Thymus (tissue), 11 donors: ENCODE results near the gene TTC3. TPM values are rescaled to one million over a fixed set of nuclear protein-coding genes. Genes with fewer than 3 reads are reported as not detected.
A peak's percentile ranks its signal among the peaks of the same experiment; 100 is the strongest.

Experiments
- DNase-seq, 9 donors: peaks; one replicate each; pipeline ENCODE4 v3.0.0-alpha.2; 2013; ENCODE audit warnings: low spot score in 9 of 9, low read depth in 6 of 9, missing footprints in 1 of 9
- H3K27ac ChIP-seq, 2 donors: one replicate each; pipeline ENCODE4 v1.5.1; 2013; ENCODE audit warnings: control low read depth in 1 of 2, low read depth in 1 of 2, low read length in 1 of 2, mild to moderate bottlenecking in 1 of 2, moderate library complexity in 1 of 2
- H3K27me3 ChIP-seq, 2 donors: one replicate each; pipeline ENCODE4 v1.5.1; 2013; ENCODE audit warnings: low read length in 1 of 2; ENCODE audit not compliant: control insufficient read depth in 2 of 2, insufficient read depth in 1 of 2
- H3K36me3 ChIP-seq, 2 donors: one replicate each; pipeline ENCODE4 v1.5.1; 2013; ENCODE audit warnings: low read length in 1 of 2, mild to moderate bottlenecking in 1 of 2, moderate library complexity in 1 of 2; ENCODE audit not compliant: control insufficient read depth in 2 of 2, insufficient read depth in 2 of 2
- H3K4me1 ChIP-seq, 2 donors: one replicate each; pipeline ENCODE4 v1.5.1; 2013; ENCODE audit warnings: low read length in 2 of 2; ENCODE audit not compliant: control insufficient read depth in 2 of 2, insufficient read depth in 2 of 2
- H3K4me3 ChIP-seq, 2 donors: one replicate each; pipeline ENCODE4 v1.5.1; 2013; ENCODE audit warnings: low read length in 2 of 2, control low read depth in 1 of 2, mild to moderate bottlenecking in 1 of 2
- H3K9me3 ChIP-seq, 2 donors: one replicate each; pipeline ENCODE4 v1.5.1; 2013; ENCODE audit warnings: low read length in 1 of 2, mild to moderate bottlenecking in 1 of 2; ENCODE audit not compliant: control insufficient read depth in 2 of 2, insufficient read depth in 1 of 2
- WGBS: extraction: QIAGEN DNeasy Blood & Tissue Kit; methylation state at CpG from one replicate; pipeline ENCODE4 v1.1.7; 2013; 5-methylcytosine and 5-hydroxymethylcytosine counted together
- polyA plus RNA-seq: library from polyadenylated mRNA; stranded (reverse); fragments of 200-250 nt; gene quantifications from one replicate; pipeline ENCODE4 v1.2.3, GENCODE V29; 2013
- total RNA-seq: library from RNA; stranded (reverse); fragments of 120-200 nt; gene quantifications from one replicate; pipeline ENCODE4 v1.2.4, GENCODE V29; 2013
- donor health status: healthy.

The TTC3 gene
- total and polyA plus RNA-seq, 2 donors: 37.7 to 80.2 TPM

DNA sequence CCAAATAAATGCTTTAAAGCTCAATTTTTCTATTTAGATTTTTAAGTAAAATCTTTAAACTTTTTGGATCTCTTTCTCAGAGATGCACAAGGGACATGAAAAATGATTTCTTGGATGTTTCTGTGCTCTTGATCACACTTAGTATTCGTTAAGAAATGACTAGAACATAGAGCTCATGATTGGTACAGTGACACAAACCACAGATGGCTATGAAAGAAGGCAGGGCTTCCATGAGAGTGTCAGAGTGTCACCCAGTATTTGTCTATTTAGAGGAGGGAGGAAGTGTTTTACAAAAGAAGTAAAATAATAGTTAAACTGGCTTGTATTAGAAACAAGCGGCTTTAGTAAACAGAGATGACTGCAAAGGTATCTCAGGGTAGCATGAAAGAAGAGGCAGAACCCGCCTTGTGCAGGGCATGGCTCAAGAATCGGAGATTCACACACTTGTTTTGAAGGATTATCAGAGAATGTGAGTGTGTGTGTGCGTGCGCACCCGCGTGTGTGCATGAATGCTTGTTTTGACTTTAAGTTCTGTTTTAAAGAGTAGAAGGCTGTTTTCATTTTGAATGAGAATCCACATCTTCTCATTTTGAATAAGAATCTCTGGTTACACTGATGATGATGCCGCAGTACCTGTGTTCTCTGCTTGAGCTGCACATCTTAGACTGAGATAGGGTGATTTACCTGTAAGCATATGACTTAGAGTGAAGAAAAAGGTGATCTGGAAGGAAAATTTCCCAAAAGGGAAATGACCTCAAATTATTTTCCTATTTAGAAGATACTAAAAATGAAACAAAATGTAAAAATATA, 111.9 kb downstream of the TTC3 start:
- Histone ChIP-seq H3K4me1 (no peaks in the 10 kb centered on the region), H3K27me3 (no peaks in the 10 kb centered on the region), H3K36me3 (peaks cover 9 to 38% of the 10 kb centered on the region in 2 donors), H3K9me3 (no peaks in the 10 kb centered on the region), H3K27ac (no peak overlapping the region), H3K4me3 (no peak overlapping the region)
- DNase-seq: no peak
- WGBS: 97% methylated on average over 9 of the region's 9 CpGs

DNA sequence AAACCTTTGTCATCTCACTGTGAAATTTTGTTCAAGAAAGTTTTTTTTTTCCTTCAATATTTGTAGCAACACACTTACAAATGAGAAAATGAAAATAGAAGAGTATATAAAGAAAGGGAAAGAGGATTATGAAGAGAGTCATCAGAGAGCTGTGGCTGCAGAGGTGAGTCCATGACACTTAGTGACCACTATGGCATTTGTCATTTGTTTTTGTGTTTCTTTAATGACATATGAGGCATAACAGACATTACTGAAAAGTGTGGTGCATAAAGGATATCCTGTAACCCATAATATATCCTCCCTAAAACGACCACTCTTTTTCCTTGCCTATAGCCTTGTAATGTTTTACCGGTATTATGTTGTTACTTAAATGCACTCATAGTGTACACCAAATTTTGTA, 113.9 kb downstream of the TTC3 start:
- H3K27me3 ChIP-seq: no peaks in the 10 kb centered on the region
- H3K4me3 ChIP-seq: no peak overlapping the region
- H3K27ac ChIP-seq: no peak overlapping the region
- no peak for DNase-seq
- 71% methylated on average over 2 of the region's 2 CpGs for WGBS
- H3K36me3 ChIP-seq: peaks cover 6 to 29% of the 10 kb centered on the region in 2 donors
- H3K4me1 ChIP-seq: no peaks in the 10 kb centered on the region
- no peaks in the 10 kb centered on the region for H3K9me3 ChIP-seq

DNA sequence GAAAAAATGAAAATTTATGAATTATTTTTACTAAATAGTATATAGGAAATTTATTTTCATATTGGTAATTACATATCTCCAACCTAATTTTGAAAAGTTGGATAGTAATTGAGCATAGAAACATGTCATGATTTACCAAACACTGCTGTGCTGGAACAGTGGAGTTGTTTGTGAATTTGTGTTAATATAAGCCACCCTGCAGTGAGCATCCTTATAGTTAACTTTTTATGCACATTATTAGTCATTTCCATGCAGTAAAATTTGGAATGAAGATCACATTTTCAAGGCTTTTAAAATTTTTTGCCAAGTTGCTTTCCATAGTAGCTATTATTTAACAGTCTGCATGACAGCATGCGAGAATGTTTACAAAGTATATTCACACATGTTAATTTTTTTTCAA, 115.8 kb downstream of the TTC3 start:
- peaks cover 9 to 31% of the 10 kb centered on the region in 2 donors for H3K36me3 ChIP-seq
- H3K4me1 ChIP-seq: no peaks in the 10 kb centered on the region
- H3K9me3 ChIP-seq: no peaks in the 10 kb centered on the region
- no peaks in the 10 kb centered on the region for H3K27me3 ChIP-seq
- H3K27ac ChIP-seq: no peak overlapping the region
- WGBS: 96% methylated on average over 1 of the region's 1 CpG
- no peak overlapping the region for H3K4me3 ChIP-seq
- DNase-seq: no peak

DNA sequence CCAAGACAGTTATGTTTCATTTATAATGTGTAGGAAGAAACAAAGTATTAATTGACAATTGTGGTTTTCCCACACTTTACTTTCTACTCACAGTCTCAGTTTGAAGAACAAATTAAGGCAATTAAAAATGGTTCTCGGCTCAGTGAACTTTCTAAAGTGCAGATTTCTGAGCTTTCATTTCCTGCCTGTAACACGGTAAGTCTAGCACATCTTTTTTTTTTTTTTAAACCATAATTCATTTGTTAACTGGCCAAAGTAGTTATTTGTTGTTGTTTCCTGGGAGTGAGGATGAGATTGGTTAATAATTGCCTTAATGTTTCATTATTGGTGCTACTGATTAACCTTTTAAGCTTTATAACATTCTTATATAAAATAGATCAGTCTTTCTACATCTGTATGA, 119.0 kb downstream of the TTC3 start:
- no peak for DNase-seq
- Histone ChIP-seq H3K36me3 (peaks cover 29 to 47% of the 10 kb centered on the region in 2 donors), H3K27ac (no peak overlapping the region), H3K9me3 (no peaks in the 10 kb centered on the region), H3K4me1 (no peaks in the 10 kb centered on the region), H3K4me3 (no peak overlapping the region), H3K27me3 (no peaks in the 10 kb centered on the region)
- WGBS: 90% methylated on average over 2 of the region's 2 CpGs

DNA sequence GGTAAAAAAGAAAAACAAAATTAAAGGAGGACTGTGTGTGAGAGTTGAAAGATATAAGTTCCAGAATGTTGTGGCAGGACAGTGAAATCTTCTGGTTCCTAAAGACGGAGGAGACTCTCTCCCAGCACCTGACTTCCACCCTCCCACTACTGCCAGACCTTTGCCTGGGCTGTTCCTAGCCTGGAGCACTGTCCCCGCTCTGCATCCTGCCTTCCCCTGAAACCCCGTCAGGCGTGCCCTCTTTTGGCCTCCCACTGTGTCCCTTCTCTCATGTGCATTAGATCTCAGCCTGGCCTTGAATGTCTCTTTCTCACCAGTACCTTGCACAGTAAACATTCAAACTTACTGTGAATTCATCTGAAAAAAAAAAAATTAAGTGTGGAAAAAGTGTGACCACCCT, 120.0 kb downstream of the TTC3 start:
- no peak for DNase-seq
- Histone ChIP-seq H3K27ac (no peak overlapping the region), H3K4me1 (no peaks in the 10 kb centered on the region), H3K9me3 (no peaks in the 10 kb centered on the region), H3K36me3 (peaks cover 32 to 44% of the 10 kb centered on the region in 2 donors), H3K4me3 (no peak overlapping the region), H3K27me3 (no peaks in the 10 kb centered on the region)
- 74% methylated on average over 4 of the region's 4 CpGs for WGBS

DNA sequence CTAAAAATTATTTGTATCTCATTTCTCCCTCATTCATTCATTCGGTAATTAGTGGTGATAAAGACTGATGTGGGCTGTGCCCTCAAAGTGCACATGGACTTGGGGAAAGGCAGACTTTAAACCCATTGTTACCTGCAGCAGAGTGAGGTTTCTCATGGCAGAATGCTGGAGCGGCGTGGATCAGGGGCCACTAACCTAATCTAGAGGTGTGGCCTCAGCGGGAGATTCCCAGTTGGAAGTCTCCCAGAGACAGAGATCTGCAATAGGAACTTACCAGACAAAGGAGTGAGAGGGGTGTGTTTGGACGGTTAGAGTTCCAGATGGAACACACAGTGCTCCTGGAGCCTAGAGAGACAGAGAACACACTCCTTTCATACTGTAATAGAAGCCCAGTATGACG, 120.6 kb downstream of the TTC3 start:
- Histone ChIP-seq H3K36me3 (peaks cover 35 to 48% of the 10 kb centered on the region in 2 donors), H3K9me3 (no peaks in the 10 kb centered on the region), H3K27ac (no peak overlapping the region), H3K4me3 (no peak overlapping the region), H3K27me3 (no peaks in the 10 kb centered on the region), H3K4me1 (no peaks in the 10 kb centered on the region)
- DNase-seq: no peak
- WGBS: 97% methylated on average over 6 of the region's 6 CpGs

DNA sequence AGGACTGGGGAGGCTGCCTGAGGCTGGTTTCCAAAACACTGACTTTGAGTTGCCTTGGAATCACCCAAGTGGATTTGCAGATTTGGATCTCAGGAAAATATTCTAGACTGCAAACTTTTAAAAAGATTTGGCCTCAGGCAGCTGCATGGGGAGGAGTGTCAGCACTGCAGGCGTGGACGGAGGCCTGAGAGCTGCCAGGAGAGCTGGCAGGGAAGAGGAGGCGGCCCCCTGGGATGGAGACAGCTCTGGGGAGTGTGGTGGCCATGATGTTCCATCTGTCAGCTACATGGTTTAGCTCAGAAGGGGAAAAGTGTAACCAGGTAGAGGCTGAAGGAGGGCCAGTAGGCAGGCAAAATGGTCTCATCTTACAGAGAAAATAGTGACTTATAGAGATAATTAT, 122.0 kb downstream of the TTC3 start:
- 94% methylated on average over 3 of the region's 3 CpGs for WGBS
- no peaks in the 10 kb centered on the region for H3K4me1 ChIP-seq
- H3K27ac ChIP-seq: peak overlapping the region in 1 of 2 donors; percentile 59
- DNase-seq: no peak
- no peak overlapping the region for H3K4me3 ChIP-seq
- H3K27me3 ChIP-seq: no peaks in the 10 kb centered on the region
- H3K9me3 ChIP-seq: no peaks in the 10 kb centered on the region
- peaks cover 42 to 47% of the 10 kb centered on the region in 2 donors for H3K36me3 ChIP-seq

DNA sequence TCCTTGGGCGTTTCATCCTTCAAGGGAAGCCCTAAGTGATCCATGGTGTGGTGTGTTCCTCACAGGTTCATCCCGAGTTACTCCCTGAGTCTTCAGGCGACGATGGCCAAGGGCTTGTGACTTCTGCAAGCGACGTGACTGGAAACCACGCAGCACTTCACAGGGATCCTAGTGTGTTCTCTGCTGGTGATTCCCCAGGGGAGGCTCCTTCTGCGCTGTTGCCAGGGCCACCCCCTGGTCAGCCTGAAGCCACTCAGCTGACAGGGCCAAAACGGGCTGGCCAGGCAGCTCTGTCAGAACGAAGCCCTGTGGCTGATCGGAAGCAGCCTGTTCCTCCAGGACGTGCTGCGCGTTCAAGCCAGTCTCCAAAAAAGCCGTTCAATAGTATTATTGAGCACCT, 122.6 kb downstream of the TTC3 start:
- Histone ChIP-seq H3K4me3 (no peak overlapping the region), H3K27ac (no peak overlapping the region), H3K4me1 (no peaks in the 10 kb centered on the region), H3K27me3 (no peaks in the 10 kb centered on the region), H3K36me3 (peaks cover 47 to 53% of the 10 kb centered on the region in 2 donors), H3K9me3 (no peaks in the 10 kb centered on the region)
- WGBS: 96% methylated on average over 15 of the region's 15 CpGs
- DNase-seq: no peak

DNA sequence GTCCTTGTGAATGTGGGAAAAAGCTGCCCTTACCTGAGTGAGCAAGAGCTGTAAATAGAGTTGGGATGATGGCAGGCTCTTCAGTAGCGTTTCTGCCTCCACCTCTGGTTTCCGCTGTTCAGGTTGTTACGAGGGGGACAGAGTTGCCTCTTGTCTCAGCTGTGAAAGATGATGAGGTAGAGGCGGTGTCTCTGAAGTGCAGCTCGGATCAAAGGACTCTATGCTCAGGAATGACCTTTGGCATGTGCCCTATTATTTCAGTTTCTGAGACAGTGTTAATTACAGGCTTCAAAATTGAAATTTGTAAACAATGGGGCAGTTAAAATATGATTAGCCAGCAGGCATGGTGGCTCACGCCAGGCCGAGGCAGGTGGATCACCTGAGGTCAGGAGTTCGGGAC, 123.8 kb downstream of the TTC3 start:
- H3K27me3 ChIP-seq: no peaks in the 10 kb centered on the region
- 98% methylated on average over 8 of the region's 8 CpGs for WGBS
- H3K27ac ChIP-seq: no peak overlapping the region
- H3K9me3 ChIP-seq: no peaks in the 10 kb centered on the region
- DNase-seq: no peak
- H3K4me1 ChIP-seq: no peaks in the 10 kb centered on the region
- H3K4me3 ChIP-seq: no peak overlapping the region
- peaks cover 50 to 65% of the 10 kb centered on the region in 2 donors for H3K36me3 ChIP-seq
